ENCODE measurements around the gene GRIP1.

- no peak for TF ChIP-seq POLR2A (IDR thresholded peaks at IDR 0.05)
- no peak for TF ChIP-seq CTCF (IDR thresholded peaks at IDR 0.05)
These were observed 80.3 kb downstream of the GRIP1 start for GRCh38 chr12:66598608-66599007.
